ENCODE data around the gene NPM3.
A peak's percentile ranks its signal among the peaks of the same experiment; 100 is the strongest.
"Not testable (repeated sequence)": the region's sequence is repeated elsewhere in the genome, so short reads cannot be mapped to it uniquely, and the experiment has no call there.

NPM3 gene

GRCh38 chr10:101803511-101803910 lies 20.3 kb upstream of the NPM3 start:
- DNase-seq (ENCODE audit: low spot score) = no peak

DNA sequence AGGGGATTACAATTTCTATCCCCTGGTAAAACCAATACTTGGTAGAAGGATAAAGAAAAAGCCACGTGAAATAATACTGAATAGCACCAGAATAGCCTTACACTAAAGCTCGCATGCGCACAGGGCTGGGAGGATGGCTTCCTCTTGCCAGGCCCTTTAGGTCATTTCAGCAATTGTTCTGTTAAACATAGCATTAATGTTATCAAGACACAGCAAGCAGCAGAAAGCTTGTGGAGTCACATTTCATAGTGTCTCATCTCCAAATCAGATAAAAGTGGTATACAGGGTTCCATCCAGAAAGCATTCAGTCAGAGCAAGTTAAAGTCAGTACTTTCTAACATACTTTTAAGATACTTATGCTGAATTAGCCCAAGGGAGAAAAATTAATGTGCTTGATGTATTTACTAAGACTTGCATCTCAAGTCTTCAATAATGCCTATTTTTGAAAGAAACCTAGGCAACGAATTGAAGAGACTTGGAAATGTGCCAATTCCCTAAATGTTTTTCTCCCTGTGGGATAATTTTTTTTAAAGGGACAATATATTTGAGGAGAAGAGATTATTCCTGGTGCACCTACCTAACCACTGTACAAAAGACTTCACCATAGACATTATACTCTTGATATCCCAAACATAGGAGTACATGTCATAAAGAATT lies 14.3 kb upstream of the NPM3 start:
- DNase-seq (ENCODE audit: low spot score) = no peak

GRCh38 chr10:101793526-101793925 lies 10.3 kb upstream of the NPM3 start:
- DNase-seq (ENCODE audit: low spot score) = no peak

DNA sequence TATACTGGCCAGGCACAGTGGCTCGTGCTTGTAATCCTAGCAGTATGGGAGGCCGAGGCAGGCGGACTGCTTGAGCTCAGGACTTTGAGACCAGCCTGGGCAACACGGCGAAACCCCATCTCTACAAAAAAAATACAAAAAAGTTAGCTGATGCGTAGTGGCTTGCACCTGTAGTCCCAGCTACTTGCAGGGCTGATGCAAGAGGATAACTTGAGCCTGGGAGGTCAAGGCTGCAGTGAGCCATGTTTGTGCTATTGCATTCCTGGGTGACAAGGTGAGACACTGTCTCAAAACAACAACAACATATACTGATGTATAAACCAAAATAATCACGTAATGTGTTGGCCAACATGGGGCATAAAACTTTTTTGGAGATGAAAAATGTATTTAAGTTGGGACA lies 6.4 kb upstream of the NPM3 start:
- no peak for DNase-seq (ENCODE audit: low spot score)

- not testable (repeated sequence) for DNase-seq (ENCODE audit: low spot score)
Measured at GRCh38 chr10:101789231-101789630, 6.0 kb upstream of the NPM3 start.

DNA sequence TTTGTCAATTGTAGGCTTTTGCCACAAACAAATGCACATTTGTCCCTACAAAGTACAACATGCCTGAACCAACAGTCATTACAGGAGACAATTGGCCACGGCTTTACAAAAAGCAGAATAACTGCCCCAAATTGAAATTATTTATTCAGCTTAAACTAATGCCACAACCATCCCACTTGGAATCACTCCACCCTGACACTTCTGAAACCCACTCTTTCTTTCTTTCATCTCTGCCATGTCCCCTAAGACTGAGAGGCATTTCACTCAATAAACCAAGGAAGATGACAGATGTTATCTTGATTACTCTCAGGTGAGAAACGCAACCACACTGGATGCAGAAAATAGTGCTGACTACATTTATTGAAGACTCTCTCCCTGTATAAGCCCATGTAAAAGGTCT lies 2.6 kb upstream of the NPM3 start:
- DNase-seq (ENCODE audit: low spot score) = no peak

DNA sequence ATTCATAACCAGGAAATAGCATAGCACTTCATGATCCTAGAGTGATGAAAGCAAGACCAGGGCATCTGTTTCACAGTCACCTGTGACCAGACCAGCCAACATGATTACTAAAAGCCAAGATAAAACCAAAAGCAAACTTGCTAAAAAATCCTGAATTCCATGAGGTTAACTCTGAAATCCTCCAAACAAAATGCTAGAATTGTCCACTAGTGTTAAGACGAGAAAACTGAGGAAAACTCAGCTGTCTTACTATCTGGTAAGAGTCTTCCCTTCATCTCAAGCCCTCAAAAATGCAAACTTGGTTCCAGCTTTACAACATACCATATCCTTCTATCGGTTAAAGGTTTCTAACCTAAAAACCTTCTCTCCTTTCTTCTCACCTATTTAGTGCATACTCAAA lies 1.3 kb upstream of the NPM3 start:
- no peak for DNase-seq (ENCODE audit: low spot score)

GRCh38 chr10:101783736-101784118 lies 481 bp upstream of the NPM3 start:
- DNase-seq (ENCODE audit: low spot score) = no peak

DNA sequence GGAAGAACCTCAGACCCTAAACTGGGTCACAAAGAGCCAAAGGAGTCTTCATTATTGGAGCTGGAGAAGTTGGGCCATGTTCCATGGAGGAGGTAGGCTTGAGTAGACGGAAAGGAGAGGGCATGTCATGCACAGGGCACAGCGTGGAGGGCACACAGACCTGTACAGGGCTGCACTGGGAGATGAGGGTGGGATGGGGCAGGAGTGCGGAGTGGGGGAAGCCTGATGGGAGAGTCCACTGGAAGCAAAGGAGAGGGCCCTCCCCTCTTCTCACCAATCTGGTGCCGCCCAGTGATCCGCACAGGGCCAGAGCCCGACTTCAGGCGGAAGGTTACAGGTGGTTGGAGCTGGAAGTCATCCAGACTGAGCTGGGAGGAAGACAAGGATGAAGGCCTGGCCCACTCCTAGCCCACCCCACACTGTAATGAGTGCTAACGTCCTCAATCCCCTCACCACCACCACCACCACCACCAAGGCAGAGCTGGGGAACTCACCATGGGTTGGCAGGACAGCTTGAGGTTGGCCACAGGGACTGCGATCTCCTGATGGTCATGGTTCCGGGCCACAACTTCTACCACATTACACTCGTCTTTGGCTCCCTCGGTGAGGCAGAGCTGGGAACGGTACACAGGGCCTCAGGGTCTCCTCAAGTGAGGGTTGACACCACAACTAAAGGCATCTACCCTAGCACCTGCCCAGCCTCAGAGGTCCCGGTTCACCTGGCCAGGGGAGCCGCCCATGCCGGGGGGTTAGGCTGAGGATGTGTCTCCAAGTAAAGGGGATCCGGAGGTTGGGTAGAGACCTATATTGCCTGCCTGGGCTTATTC lies 1.0 kb downstream of the NPM3 start:
- no peak for DNase-seq (ENCODE audit: low spot score)

DNA sequence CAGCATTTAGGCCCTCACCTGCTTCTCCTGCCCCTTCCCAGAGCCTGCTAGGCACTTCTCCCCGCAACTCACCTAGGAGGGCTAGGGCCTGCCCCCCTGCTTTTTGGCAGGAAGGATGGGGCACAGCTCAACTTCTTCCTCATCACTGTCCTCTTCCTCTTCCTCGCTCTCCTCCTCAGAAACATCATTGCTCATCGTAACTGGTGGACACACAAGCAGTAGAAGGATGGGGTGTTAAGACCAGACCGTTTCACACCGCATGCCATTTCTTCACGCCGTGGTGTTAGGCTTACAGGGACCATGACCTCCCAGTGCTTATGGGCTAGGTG lies 1.6 kb downstream of the NPM3 start:
- DNase-seq (ENCODE audit: low spot score) = no peak

- DNase-seq (ENCODE audit: low spot score) = peak; percentile 72
Measured at GRCh38 chr10:101780818-101781654, 2.2 kb downstream of the NPM3 start.

DNA sequence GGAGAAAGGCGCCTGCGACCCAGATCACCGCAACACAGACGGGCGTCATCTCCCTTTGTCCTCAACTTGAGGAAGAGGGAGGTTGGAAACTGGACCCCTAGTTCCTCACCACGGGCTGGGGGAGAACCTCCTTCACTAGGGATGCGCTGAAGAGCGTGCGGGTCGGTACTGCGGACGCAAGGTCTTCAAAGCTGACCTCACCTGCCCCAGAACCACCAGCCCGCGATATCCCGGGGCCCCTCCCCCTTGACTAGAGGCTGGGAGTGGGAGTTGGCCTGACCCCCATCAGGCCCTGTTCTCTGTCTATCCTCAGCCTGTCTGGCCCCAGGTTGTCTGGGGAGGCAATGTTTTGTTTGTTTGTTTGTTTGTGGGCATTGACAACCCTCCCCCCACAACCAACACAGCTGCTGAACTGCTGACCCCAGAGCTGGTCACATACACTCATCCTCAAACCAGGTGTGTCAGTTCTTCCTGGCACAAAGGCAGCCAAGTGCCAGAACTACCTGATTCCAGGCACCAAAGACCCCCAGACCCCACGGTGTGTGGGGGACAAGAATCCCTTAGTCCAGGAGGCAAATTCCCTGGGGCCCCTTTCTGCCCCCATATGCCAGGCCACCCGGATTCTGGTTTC lies 2.9 kb downstream of the NPM3 start:
- DNase-seq (ENCODE audit: low spot score) = no peak

GRCh38 chr10:101779544-101780186 lies 3.6 kb downstream of the NPM3 start:
- peak; percentile 68 for DNase-seq (ENCODE audit: low spot score)

DNA sequence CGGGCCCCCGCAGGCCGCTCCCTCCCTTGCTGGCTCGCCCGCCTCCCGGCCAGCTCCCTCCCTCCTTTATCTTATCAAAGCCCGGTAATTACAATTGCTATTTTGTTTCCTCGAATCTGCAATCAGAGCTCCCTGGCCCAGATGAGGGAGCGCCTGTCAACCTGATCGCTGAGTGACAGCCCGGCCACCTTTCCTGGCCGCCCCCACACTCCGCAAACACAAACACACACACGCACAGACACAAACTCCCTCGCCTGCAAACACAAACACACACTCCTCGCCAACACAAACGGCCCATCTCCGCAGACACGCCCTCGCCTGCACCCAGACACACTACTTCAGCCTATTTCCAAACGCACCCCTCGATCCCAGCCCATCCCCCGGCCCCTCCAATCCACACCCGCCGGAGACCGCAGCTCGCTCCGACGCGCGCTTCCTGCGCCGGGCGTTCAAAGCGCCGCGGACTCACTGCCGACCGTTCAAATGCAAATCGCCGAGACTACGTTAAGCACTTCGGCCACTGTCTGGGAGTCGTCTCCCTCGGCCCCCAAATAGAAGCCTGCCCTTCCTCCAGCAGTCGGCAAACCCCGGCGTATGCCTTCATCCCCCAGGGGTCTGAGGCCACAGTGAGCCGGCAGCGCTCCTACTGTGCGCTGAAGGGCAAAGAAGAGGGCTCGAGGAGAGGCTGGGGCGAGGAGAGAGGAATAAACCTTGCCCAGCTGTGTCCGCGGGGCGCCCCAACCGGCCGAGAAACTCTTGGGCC lies 4.3 kb downstream of the NPM3 start:
- DNase-seq (ENCODE audit: low spot score) = no peak

- DNase-seq (ENCODE audit: low spot score) = no peak
Measured at GRCh38 chr10:101778151-101778780, 5.0 kb downstream of the NPM3 start.

DNA sequence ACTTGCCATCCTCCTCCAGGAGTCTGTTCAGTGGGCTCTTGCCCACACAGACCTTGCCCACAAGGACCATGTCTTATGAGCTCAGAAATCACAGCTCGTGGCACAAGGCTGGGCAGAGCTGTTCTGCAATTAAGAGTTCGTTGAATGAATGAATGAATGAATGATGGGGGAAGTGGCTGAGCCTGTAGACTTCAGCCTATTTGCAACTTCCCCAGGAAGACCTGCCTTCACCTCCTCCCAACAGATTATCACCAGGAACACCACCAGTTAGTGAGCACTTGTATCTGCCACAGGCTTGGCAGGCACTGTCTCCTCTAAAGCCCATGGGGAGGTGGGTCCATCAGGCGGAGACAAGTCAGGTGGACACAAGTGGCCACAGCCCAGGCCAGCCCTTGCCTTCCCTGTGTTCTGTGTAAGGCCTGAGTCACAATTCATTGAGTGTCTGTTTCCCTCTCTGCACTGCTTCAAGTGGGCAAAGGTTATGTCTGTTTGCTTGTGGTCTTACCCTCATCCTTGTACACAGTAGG lies 5.6 kb downstream of the NPM3 start:
- DNase-seq (ENCODE audit: low spot score) = no peak

DNA sequence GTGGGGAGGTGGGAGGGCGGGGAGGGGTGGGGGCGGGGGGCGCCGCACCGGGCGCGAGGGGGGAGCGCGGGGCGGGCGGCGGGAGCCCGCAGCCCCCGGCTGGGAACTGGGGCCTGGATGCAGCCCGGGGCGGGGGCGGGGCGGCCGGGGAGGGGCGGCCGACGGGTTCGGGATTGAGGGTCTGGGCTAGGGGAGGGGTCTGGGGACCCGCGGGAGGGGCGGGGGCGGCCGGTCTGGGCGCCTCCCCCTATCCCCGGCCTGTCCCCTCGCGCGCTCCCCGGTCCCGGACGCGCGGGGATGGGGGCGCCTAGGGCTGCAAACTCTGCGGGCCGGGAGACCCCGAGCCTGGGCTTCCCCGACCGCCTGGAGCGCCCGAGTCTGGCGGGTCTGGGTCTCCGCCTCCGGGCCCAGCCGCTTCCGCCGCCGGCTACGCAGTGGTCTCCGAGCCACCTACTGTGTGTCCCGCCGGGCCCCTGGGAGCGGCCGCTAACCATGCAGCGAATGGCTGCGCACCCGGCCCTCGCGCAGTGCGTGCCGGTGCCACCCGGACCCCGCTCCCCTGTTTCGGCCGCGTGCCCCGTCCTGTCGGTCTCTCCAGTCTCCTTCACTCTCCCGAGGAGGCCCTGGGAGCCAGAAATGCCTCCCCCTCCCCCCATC lies 7.0 kb downstream of the NPM3 start:
- DNase-seq (ENCODE audit: low spot score) = no peak

DNA sequence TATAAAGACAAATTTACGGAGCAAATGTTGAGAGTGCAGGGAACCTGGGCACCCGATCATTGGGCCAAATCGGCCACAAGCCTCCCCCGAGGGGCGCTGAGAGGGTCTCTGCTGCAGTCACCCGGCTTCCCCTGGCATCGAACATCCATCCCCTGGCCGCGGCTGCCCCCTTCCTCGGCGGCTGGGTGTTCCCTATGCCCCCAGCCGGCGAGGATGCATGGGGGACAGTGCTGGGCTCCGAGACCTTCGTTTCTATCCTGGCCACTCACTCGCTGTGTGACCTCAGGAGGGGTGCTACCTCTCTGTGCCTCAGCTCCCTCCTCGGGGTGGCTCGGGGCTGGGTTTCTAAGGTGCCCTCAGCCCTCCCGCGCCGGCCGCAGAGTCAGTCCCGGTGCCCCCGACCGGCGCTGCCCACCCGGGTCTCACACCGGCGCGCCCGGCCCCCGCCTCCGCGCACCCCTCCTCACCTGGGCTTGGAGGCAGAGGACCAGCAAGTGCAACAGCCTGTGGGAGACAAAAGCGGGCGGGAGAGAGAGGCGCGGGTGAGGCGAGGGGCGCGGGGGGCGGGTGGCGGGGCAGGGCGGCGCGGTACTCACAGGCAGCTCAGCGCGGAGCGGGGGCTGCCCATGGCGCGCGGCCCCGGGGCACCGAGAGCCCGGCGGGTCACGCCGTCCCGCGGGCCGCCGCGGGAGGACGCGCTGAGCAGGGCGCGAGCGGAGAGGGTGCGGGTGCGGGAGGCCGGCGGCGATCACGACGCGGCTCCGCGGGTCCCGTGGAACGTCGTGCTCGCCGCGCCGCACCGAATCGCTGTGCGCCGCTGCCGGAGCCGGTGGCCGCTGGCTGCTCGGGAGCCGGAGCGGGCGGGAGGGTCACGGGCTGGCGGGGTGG lies 7.7 kb downstream of the NPM3 start, which contains the start of gene FGF8:
FGF8 (minus strand) TSS at position 842 of the 888 bp plus-strand sequence; CDS start at position 628, 214 bp downstream.
- DNase-seq (ENCODE audit: low spot score) = no peak
